Measurements from ENCODE around the gene JARID2. TPM values are rescaled to one million over a fixed set of nuclear protein-coding genes. Genes with fewer than 3 reads are reported as not detected.

Gene JARID2
- total RNA-seq, 1 experiment from 2014 or later, result 23.6 TPM

GRCh38 chr6:15290962-15291704 is 45.3 kb downstream of the JARID2 start (continued):
- TF ChIP-seq, protein P1, sequence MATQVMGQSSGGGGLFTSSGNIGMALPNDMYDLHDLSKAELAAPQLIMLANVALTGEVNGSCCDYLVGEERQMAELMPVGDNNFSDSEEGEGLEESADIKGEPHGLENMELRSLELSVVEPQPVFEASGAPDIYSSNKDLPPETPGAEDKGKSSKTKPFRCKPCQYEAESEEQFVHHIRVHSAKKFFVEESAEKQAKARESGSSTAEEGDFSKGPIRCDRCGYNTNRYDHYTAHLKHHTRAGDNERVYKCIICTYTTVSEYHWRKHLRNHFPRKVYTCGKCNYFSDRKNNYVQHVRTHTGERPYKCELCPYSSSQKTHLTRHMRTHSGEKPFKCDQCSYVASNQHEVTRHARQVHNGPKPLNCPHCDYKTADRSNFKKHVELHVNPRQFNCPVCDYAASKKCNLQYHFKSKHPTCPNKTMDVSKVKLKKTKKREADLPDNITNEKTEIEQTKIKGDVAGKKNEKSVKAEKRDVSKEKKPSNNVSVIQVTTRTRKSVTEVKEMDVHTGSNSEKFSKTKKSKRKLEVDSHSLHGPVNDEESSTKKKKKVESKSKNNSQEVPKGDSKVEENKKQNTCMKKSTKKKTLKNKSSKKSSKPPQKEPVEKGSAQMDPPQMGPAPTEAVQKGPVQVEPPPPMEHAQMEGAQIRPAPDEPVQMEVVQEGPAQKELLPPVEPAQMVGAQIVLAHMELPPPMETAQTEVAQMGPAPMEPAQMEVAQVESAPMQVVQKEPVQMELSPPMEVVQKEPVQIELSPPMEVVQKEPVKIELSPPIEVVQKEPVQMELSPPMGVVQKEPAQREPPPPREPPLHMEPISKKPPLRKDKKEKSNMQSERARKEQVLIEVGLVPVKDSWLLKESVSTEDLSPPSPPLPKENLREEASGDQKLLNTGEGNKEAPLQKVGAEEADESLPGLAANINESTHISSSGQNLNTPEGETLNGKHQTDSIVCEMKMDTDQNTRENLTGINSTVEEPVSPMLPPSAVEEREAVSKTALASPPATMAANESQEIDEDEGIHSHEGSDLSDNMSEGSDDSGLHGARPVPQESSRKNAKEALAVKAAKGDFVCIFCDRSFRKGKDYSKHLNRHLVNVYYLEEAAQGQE (IDR thresholded peaks at IDR 0.05; ENCODE audit: low read depth), result no peak
- TF ChIP-seq RAD21 (IDR thresholded peaks at IDR 0.05; ENCODE audit: low read depth) (no peak), EZH2phosphoT487 (IDR thresholded peaks at IDR 0.05; ENCODE audit: borderline replicate concordance) (no peak), SP1 (IDR thresholded peaks at IDR 0.05; ENCODE audit: low read depth) (no peak), ELF1 (IDR thresholded peaks at IDR 0.05; ENCODE audit: borderline replicate concordance, low read depth) (no peak), SRF (IDR thresholded peaks at IDR 0.05; ENCODE audit: low read depth) (no peak)

- intact Hi-C loops (cut with micrococcal nuclease), result no loop called here
- no peak overlapping the region for H3K4me2 ChIP-seq (ENCODE audit: low read length)
- H3K9me2 ChIP-seq (ENCODE audit: insufficient read depth), result no peaks in the 10 kb centered on the region
- no peak for TF ChIP-seq JUND (IDR thresholded peaks at IDR 0.05)
- TF ChIP-seq FOSL1 (IDR thresholded peaks at IDR 0.05; ENCODE audit: low read depth), result no peak
- no peak for TF ChIP-seq SP1 (IDR thresholded peaks at IDR 0.05; ENCODE audit: low read depth)
- TF ChIP-seq ZBTB33 (IDR thresholded peaks at IDR 0.05; ENCODE audit: extremely low read depth, insufficient replicate concordance, low read length), result no peak
- H3K27ac ChIP-seq (ENCODE audit: low read depth, low read length), result no peak overlapping the region
- no peaks in the 10 kb centered on the region for H3K27me3 ChIP-seq (ENCODE audit: insufficient read depth, low read length)
- no peak for ATAC-seq
- no peak overlapping the region for H3K9ac ChIP-seq (ENCODE audit: low read length)
- H3K36me3 ChIP-seq (ENCODE audit: control insufficient read depth in 1 of 2, insufficient read depth in 2 of 2, low read length in 2 of 2), result no peaks in the 10 kb centered on the region
- POLR2A ChIA-PET, result no interaction called here
- peaks cover 85% of the 10 kb centered on the region for H3K79me2 ChIP-seq (ENCODE audit: insufficient read depth, low read length)
- BruUV-seq (replicated peaks), result no TSS peak
- no peak overlapping the region for H2AFZ ChIP-seq (ENCODE audit: low read depth, low read length, poor library complexity, severe bottlenecking)
- RAD21 ChIA-PET (ENCODE audit: low non-redundant PET in 1 of 2, low total read pairs in 2 of 2, uncharacterized antibody in 2 of 2, unreplicated experiment in 2 of 2), result no interaction called here
- no peak overlapping the region for H3K4me3 ChIP-seq (replicated peaks in 1 of 2; ENCODE audit: low read depth in 1 of 2, low read length in 2 of 2)
- H3K9me3 ChIP-seq (ENCODE audit: control insufficient read depth in 1 of 2, insufficient read depth in 1 of 2, low read depth in 1 of 2, low read length in 2 of 2), result no peaks in the 10 kb centered on the region
- CTCF ChIA-PET, result no interaction called here
- peaks cover 17 to 37% of the 10 kb centered on the region in 2 experiments for H3K4me1 ChIP-seq (ENCODE audit: control insufficient read depth in 1 of 2, insufficient read depth in 2 of 2, low read length in 2 of 2)
- no peak for DNase-seq (ENCODE audit: low read depth, low spot score)
- no peaks in the 10 kb centered on the region for H4K20me1 ChIP-seq (ENCODE audit: insufficient read depth)
Observed at GRCh38 chr6:15292721-15293302, 46.9 kb downstream of the JARID2 start.
